ENCODE data around the gene MIOX.

The MIOX gene

GRCh38 chr22:50460938-50461337, 25.7 kb upstream of the MIOX start:
- TF ChIP-seq, protein P1, sequence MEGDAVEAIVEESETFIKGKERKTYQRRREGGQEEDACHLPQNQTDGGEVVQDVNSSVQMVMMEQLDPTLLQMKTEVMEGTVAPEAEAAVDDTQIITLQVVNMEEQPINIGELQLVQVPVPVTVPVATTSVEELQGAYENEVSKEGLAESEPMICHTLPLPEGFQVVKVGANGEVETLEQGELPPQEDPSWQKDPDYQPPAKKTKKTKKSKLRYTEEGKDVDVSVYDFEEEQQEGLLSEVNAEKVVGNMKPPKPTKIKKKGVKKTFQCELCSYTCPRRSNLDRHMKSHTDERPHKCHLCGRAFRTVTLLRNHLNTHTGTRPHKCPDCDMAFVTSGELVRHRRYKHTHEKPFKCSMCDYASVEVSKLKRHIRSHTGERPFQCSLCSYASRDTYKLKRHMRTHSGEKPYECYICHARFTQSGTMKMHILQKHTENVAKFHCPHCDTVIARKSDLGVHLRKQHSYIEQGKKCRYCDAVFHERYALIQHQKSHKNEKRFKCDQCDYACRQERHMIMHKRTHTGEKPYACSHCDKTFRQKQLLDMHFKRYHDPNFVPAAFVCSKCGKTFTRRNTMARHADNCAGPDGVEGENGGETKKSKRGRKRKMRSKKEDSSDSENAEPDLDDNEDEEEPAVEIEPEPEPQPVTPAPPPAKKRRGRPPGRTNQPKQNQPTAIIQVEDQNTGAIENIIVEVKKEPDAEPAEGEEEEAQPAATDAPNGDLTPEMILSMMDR (conservative IDR thresholded peaks at IDR 0.05; ENCODE audit: low read depth), result no peak
- peak; percentile 61 for DNase-seq (ENCODE audit: low spot score)
- ChIA-PET CTCF (interaction anchor here (0.9 kb wide), 1 partner anchor 116 kb away, joined by 3 read pairs; no protein-coding TSS in a partner anchor), POLR2A (ENCODE audit: low non-redundant PET) (no interaction called here)
- no peak overlapping the region for H3K27ac ChIP-seq

- POLR2A ChIA-PET (ENCODE audit: low non-redundant PET), result no interaction called here
- H3K27ac ChIP-seq, result no peak overlapping the region
- TF ChIP-seq, protein P1 (conservative IDR thresholded peaks at IDR 0.05; ENCODE audit: low read depth), result no peak
- no peak for DNase-seq (ENCODE audit: low spot score)
- CTCF ChIA-PET, result interaction anchor here (0.9 kb wide), 1 partner anchor 116 kb away, joined by 3 read pairs; no protein-coding TSS in a partner anchor
Measured at GRCh38 chr22:50461536-50461935, 25.1 kb upstream of the MIOX start.

DNA sequence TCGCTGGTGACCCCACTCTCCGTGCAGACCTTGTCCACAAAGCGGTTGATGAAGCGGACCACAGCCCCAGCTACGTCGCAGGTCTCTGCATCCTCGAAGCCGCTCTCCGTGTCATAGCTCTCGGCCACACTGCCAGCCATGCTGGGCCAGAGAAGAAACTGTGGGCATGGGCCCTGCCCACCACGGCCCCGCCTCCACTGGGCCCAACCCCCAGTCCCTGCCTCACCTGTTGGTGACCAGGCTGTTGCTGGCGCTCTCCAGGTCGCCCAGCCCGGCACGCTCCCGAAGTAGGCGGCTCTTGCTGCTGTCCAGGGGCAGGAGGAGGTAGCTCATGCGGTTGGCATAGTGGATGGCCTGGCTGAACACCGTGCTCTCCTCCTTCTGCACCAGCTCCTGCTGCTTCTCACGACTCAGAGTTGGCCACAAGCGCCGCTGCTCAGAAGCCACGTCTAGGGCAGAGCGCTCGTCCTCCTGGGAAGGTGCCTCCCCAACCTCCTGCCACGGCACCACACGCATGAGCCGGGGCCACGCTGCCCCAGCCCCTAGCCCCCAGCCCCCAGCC, 24.6 kb upstream of the MIOX start:
- H3K27ac ChIP-seq, result no peak overlapping the region
- DNase-seq (ENCODE audit: low spot score), result no peak
- TF ChIP-seq, protein P1 (conservative IDR thresholded peaks at IDR 0.05; ENCODE audit: low read depth), result no peak
- ChIA-PET POLR2A (ENCODE audit: low non-redundant PET) (no interaction called here), CTCF (interaction anchor here (0.9 kb wide), 1 partner anchor 115 kb away, joined by 3 read pairs; no protein-coding TSS in a partner anchor)

- H3K27ac ChIP-seq, result 0 out of 2 replicates have a peak overlapping the region, but pooled peaks have one; percentile 5
- ChIA-PET POLR2A (ENCODE audit: low non-redundant PET) (interaction anchor here (0.6 kb wide), 1 partner anchor 23 kb away, joined by 6 read pairs; no protein-coding TSS in a partner anchor), CTCF (interaction anchor here (0.6 kb wide), 1 partner anchor 157 kb away, joined by 4 read pairs; no protein-coding TSS in a partner anchor)
- no peak for DNase-seq (ENCODE audit: low spot score)
- TF ChIP-seq, protein P1 (conservative IDR thresholded peaks at IDR 0.05; ENCODE audit: low read depth), result no peak
Measured at GRCh38 chr22:50463188-50463900, 23.3 kb upstream of the MIOX start.

DNA sequence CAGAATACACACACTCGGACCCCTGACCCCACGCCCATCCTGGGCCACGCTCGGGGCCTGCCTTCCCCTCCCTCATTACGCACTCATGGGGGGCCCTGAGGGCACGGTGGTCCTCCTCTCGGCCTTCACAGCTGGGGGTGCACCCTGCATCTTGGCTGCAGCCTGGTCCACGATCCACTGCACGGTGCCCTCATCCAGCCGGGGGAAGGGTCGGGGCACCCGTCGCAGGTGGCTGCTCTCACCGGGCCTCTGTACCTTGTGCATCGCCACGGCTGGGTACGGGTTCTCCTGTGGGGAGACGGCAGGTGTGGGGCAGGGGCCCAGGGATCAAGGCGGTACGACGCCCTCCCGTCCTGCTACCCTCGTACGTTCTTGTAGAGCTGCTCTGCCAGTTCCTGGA, 22.2 kb upstream of the MIOX start:
- TF ChIP-seq, protein P1 (conservative IDR thresholded peaks at IDR 0.05; ENCODE audit: low read depth), result no peak
- CTCF ChIA-PET, result no interaction called here
- no peak for DNase-seq (ENCODE audit: low spot score)
- H3K27ac ChIP-seq, result peak overlapping the region; percentile 5; the same call in 1 of the 2 replicates
- POLR2A ChIA-PET (ENCODE audit: low non-redundant PET), result no interaction called here

GRCh38 chr22:50465066-50465930, 21.4 kb upstream of the MIOX start:
- ChIA-PET POLR2A (ENCODE audit: low non-redundant PET) (no interaction called here), CTCF (interaction anchor here (0.6 kb wide), 2 partner anchors 10 to 220 kb away, joined by 3 to 4 read pairs; no protein-coding TSS in a partner anchor)
- no peak for DNase-seq (ENCODE audit: low spot score)
- TF ChIP-seq, protein P1 (conservative IDR thresholded peaks at IDR 0.05; ENCODE audit: low read depth), result no peak
- H3K27ac ChIP-seq, result no peak overlapping the region; the same call in 1 of the 2 replicates
